CD8-positive, alpha-beta memory T cell (primary cell): ENCODE data around the gene CIB1. TPM values are rescaled to one million over a fixed set of nuclear protein-coding genes. Genes with fewer than 3 reads are reported as not detected.
A peak's percentile ranks its signal among the peaks of the same experiment; 100 is the strongest.

Experiments used
- CTCF ChIA-PET: fragments of 350-600 bp; sonication (Branson Sonifier 250); formaldehyde crosslinking; loops from one replicate; lab custom pipeline; 2021; ENCODE audit warnings: antibody characterized with exemption; lab: Charles Lee
- POLR2A ChIA-PET: fragments of 350-600 bp; sonication (Branson Sonifier 250); formaldehyde crosslinking; loops from one replicate; lab custom pipeline; 2021; ENCODE audit warnings: antibody characterized with exemption; lab: Charles Lee
- DNase-seq, 5 donors: peaks; one replicate each; pipeline versions ENCODE4 v3.0.0 to v3.0.0-alpha.2; 2020 to 2022; ENCODE audit warnings: mixed read lengths in 1 of 5
- H3K27ac ChIP-seq: one replicate; pipeline ENCODE4 v1.7.0; 2013; ENCODE audit warnings: low read depth, mild to moderate bottlenecking, low read length, moderate library complexity
- H3K27me3 ChIP-seq: 2 replicates; pipeline ENCODE4 v1.7.0; 2013; ENCODE audit warnings: low read length, mild to moderate bottlenecking; ENCODE audit not compliant: insufficient read depth, poor library complexity, severe bottlenecking
- H3K36me3 ChIP-seq: 2 replicates; pipeline ENCODE4 v1.7.0; 2013; ENCODE audit warnings: mild to moderate bottlenecking, low read length, moderate library complexity; ENCODE audit not compliant: insufficient read depth
- H3K4me1 ChIP-seq: 2 replicates; pipeline ENCODE4 v1.7.0; 2013; ENCODE audit warnings: mild to moderate bottlenecking, low read length, moderate library complexity; ENCODE audit not compliant: insufficient read depth
- H3K4me3 ChIP-seq: 2 replicates; pipeline ENCODE4 v1.7.0; 2013; ENCODE audit warnings: mild to moderate bottlenecking, low read length
- H3K9me3 ChIP-seq: 2 replicates; pipeline ENCODE4 v1.7.0; 2013; ENCODE audit warnings: mild to moderate bottlenecking, low read length
- H3K27ac Mint-ChIP-seq, 8 donors: one replicate each; pipeline ENCODE4 v1.8.0; 2020 to 2021; ENCODE audit warnings: mixed read lengths in 8 of 8, mild to moderate bottlenecking in 6 of 8, inconsistent platforms in 3 of 8, moderate library complexity in 3 of 8
- H3K27me3 Mint-ChIP-seq, 2 donors: one replicate each; pipeline ENCODE4 v1.8.0; 2020 to 2021; ENCODE audit warnings: mixed read lengths in 2 of 2, mild to moderate bottlenecking in 1 of 2, moderate library complexity in 1 of 2
- H3K36me3 Mint-ChIP-seq, 3 donors: one replicate each; pipeline ENCODE4 v1.8.0; 2020 to 2021; ENCODE audit warnings: mixed read lengths in 3 of 3, inconsistent platforms in 1 of 3, mild to moderate bottlenecking in 1 of 3
- H3K4me1 Mint-ChIP-seq, 3 donors: one replicate each; pipeline ENCODE4 v1.8.0; 2020 to 2021; ENCODE audit warnings: mixed read lengths in 3 of 3, inconsistent platforms in 1 of 3, mild to moderate bottlenecking in 1 of 3
- H3K4me3 Mint-ChIP-seq, 7 donors: one replicate each; pipeline ENCODE4 v1.8.0; 2020 to 2021; ENCODE audit warnings: mixed read lengths in 7 of 7, mild to moderate bottlenecking in 6 of 7, moderate library complexity in 4 of 7, inconsistent platforms in 2 of 7
- H3K9me3 Mint-ChIP-seq, 5 donors: one replicate each; pipeline ENCODE4 v1.8.0; 2020 to 2022; ENCODE audit warnings: mixed read lengths in 5 of 5, mild to moderate bottlenecking in 3 of 5, moderate library complexity in 2 of 5, inconsistent platforms in 1 of 5
- polyA plus RNA-seq: library from polyadenylated mRNA; unstranded; fragments of 300-500 nt; fragmentation: Illumina TruSeq; gene quantifications from one replicate; pipeline ENCODE4 v1.2.3, GENCODE V29; 2021
- total RNA-seq, 2 experiments: library from RNA; stranded (reverse); gene quantifications; one replicate each; pipeline ENCODE4 v1.2.3, GENCODE V29; 2021

The CIB1 gene
- total and polyA plus RNA-seq, 3 experiments from 2014 or later: 162 to 251 (median 166) TPM

- Mint-ChIP-seq H3K36me3 (peaks cover 0 to 17% (median 0%) of the 10 kb centered on the region in 3 donors), H3K4me1 (peaks cover 23 to 37% (median 27%) of the 10 kb centered on the region in 3 donors), H3K27ac (peak overlapping the region in 2 of 8 donors; percentile 12 to 38), H3K4me3 (peak overlapping the region in 1 of 7 donors; percentile 20), H3K27me3 (no peaks in the 10 kb centered on the region), H3K9me3 (no peaks in the 10 kb centered on the region)
- ChIA-PET POLR2A (interaction anchor here (0.6 kb wide), 1 partner anchor 24 kb away, joined by 3 read pairs; no protein-coding TSS in a partner anchor), CTCF (interaction anchor here (2.4 kb wide), 1 partner anchor 26 kb away, joined by 8 read pairs; no protein-coding TSS in a partner anchor)
- no peak for DNase-seq
- no peaks in the 10 kb centered on the region for H3K9me3 ChIP-seq
- H3K36me3 ChIP-seq: no peaks in the 10 kb centered on the region
- H3K4me1 ChIP-seq: peaks cover 29% of the 10 kb centered on the region
- no peak overlapping the region for H3K27ac ChIP-seq
- no peak overlapping the region for H3K4me3 ChIP-seq
- no peaks in the 10 kb centered on the region for H3K27me3 ChIP-seq
These were observed 28.5 kb downstream of the CIB1 start for GRCh38 chr15:90205050-90205848.

- Mint-ChIP-seq H3K27me3 (no peaks in the 10 kb centered on the region), H3K36me3 (peaks cover 0 to 10% (median 0%) of the 10 kb centered on the region in 3 donors), H3K4me1 (peaks cover 15 to 28% (median 18%) of the 10 kb centered on the region in 3 donors), H3K27ac (no peak overlapping the region), H3K9me3 (no peaks in the 10 kb centered on the region), H3K4me3 (peak overlapping the region in 3 of 7 donors; percentile 11 to 84 (median 24))
- Histone ChIP-seq H3K36me3 (no peaks in the 10 kb centered on the region), H3K27ac (no peak overlapping the region), H3K4me3 (no peak overlapping the region), H3K4me1 (peaks cover 24% of the 10 kb centered on the region), H3K27me3 (no peaks in the 10 kb centered on the region), H3K9me3 (no peaks in the 10 kb centered on the region)
- POLR2A ChIA-PET: no interaction called here
- CTCF ChIA-PET: interaction anchor here (1.0 to 2.4 kb wide), 2 partner anchors 17 to 27 kb away, joined by 3 to 8 read pairs; no protein-coding TSS in a partner anchor
- DNase-seq: no peak
These were observed 29.8 kb downstream of the CIB1 start for GRCh38 chr15:90203922-90204321.

GRCh38 chr15:90203473-90203872 is 30.3 kb downstream of the CIB1 start:
- H3K4me3 ChIP-seq: no peak overlapping the region
- ChIA-PET POLR2A (interaction anchor here (0.6 kb wide), 1 partner anchor 42 kb away, joined by 5 read pairs; no protein-coding TSS in a partner anchor), CTCF (interaction anchor here (1.0 to 2.4 kb wide), 2 partner anchors 18 to 28 kb away, joined by 3 to 8 read pairs; no protein-coding TSS in a partner anchor)
- no peaks in the 10 kb centered on the region for H3K36me3 ChIP-seq
- H3K9me3 ChIP-seq: no peaks in the 10 kb centered on the region
- H3K27me3 ChIP-seq: no peaks in the 10 kb centered on the region
- no peak overlapping the region for H3K27ac Mint-ChIP-seq
- H3K27me3 Mint-ChIP-seq: no peaks in the 10 kb centered on the region
- peaks cover 0 to 10% (median under 1%) of the 10 kb centered on the region in 3 donors for H3K36me3 Mint-ChIP-seq
- peaks cover 24% of the 10 kb centered on the region for H3K4me1 ChIP-seq
- no peaks in the 10 kb centered on the region for H3K9me3 Mint-ChIP-seq
- H3K4me3 Mint-ChIP-seq: peak overlapping the region in 5 of 7 donors; percentile 11 to 97 (median 93)
- H3K4me1 Mint-ChIP-seq: peaks cover 15 to 29% (median 20%) of the 10 kb centered on the region in 3 donors
- no peak overlapping the region for H3K27ac ChIP-seq
- no peak for DNase-seq

DNA sequence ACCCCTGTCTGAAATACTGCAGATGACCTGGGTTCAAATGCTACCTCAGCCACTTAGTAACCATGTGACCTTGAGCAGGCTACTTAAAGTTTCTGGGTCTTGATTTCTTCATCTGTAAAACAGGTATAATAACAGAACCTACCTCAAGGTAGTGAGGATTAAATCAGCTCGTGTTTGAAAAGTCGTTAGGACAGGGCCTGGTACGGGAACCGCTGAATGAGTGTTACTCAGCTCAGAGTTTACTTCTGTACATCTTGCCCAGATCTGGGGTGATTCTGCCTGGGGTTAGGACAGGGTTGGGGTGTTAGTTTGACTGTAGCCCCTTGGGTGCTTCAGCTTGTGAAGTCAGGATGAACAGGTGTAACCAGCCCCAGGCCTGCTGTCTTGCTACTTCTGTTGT is 30.8 kb downstream of the CIB1 start:
- CTCF ChIA-PET: interaction anchor here (1.0 to 2.4 kb wide), 3 partner anchors 18 to 31 kb away, joined by 3 to 8 read pairs (median 5); partner anchors contain the start of genes CIB1 and GDPGP1
- Mint-ChIP-seq H3K36me3 (peaks cover 0 to 10% (median 2%) of the 10 kb centered on the region in 3 donors), H3K27me3 (no peaks in the 10 kb centered on the region), H3K27ac (peak overlapping the region in 5 of 8 donors; percentile 13 to 94 (median 88)), H3K4me3 (peak overlapping the region; percentile 79 to 97 (median 88)), H3K4me1 (peaks cover 15 to 30% (median 23%) of the 10 kb centered on the region in 3 donors), H3K9me3 (no peaks in the 10 kb centered on the region)
- H3K4me3 ChIP-seq: no peak overlapping the region
- H3K9me3 ChIP-seq: no peaks in the 10 kb centered on the region
- DNase-seq: no peak
- H3K27me3 ChIP-seq: no peaks in the 10 kb centered on the region
- no peak overlapping the region for H3K27ac ChIP-seq
- no peaks in the 10 kb centered on the region for H3K36me3 ChIP-seq
- POLR2A ChIA-PET: interaction anchor here (0.6 kb wide), 1 partner anchor 43 kb away, joined by 5 read pairs; no protein-coding TSS in a partner anchor
- peaks cover 24% of the 10 kb centered on the region for H3K4me1 ChIP-seq

GRCh38 chr15:90201944-90202375 is 31.8 kb downstream of the CIB1 start:
- ChIA-PET POLR2A (interaction anchor here (0.6 to 3.0 kb wide), 4 partner anchors 31 to 752 kb away, joined by 3 to 39 read pairs (median 6); partner anchors contain the start of genes CIB1, GDPGP1 and NGRN), CTCF (interaction anchor here (1.1 to 2.2 kb wide), 7 partner anchors 9 to 32 kb away, joined by 3 to 9 read pairs (median 3); partner anchors contain the start of genes CIB1 and GDPGP1)
- Mint-ChIP-seq H3K4me1 (peaks cover 15 to 30% (median 23%) of the 10 kb centered on the region in 3 donors), H3K9me3 (no peaks in the 10 kb centered on the region), H3K27me3 (no peaks in the 10 kb centered on the region), H3K4me3 (peak overlapping the region; percentile 79 to 96 (median 88)), H3K27ac (peak overlapping the region in 5 of 8 donors; percentile 43 to 84 (median 65)), H3K36me3 (peaks cover 0 to 8% (median 2%) of the 10 kb centered on the region in 3 donors)
- Histone ChIP-seq H3K27me3 (no peaks in the 10 kb centered on the region), H3K36me3 (no peaks in the 10 kb centered on the region), H3K4me1 (peaks cover 24% of the 10 kb centered on the region), H3K4me3 (peak overlapping the region; percentile 74), H3K27ac (peak overlapping the region; percentile 57), H3K9me3 (no peaks in the 10 kb centered on the region)
- DNase-seq: no peak

GRCh38 chr15:90201130-90201943 is 32.4 kb downstream of the CIB1 start, which contains the start of gene SEMA4B:
Gene SEMA4B, plus strand, starts transcription at chr15:90201330. Its CDS starts 249 bp downstream, at chr15:90201579.
- Histone ChIP-seq H3K4me3 (peak within 1 kb of the TSS; percentile 74), H3K27ac (peak within 1 kb of the TSS; percentile 57), H3K4me1 (peaks cover 24% of the 10 kb centered on the region), H3K27me3 (no peaks in the 10 kb centered on the region), H3K9me3 (no peaks in the 10 kb centered on the region), H3K36me3 (no peaks in the 10 kb centered on the region)
- Mint-ChIP-seq H3K27ac (peak within 1 kb of the TSS; percentile 60 to 97 (median 88)), H3K36me3 (peaks cover 0 to 6% (median 2%) of the 10 kb centered on the region in 3 donors), H3K4me1 (peaks cover 15 to 30% (median 23%) of the 10 kb centered on the region in 3 donors), H3K27me3 (no peaks in the 10 kb centered on the region), H3K9me3 (no peaks in the 10 kb centered on the region), H3K4me3 (peak within 1 kb of the TSS; percentile 82 to 96 (median 88))
- CTCF ChIA-PET: interaction anchor here (0.8 to 2.2 kb wide), 11 partner anchors 8 to 107 kb away, joined by 3 to 9 read pairs (median 3); partner anchors contain the start of genes CIB1 and GDPGP1
- POLR2A ChIA-PET: interaction anchor here (0.6 to 3.0 kb wide), 7 partner anchors 14 to 753 kb away, joined by 3 to 39 read pairs (median 4); partner anchors contain the start of genes CIB1, GDPGP1 and NGRN
- DNase-seq: peak; percentile 65 to 81 (median 73)
